Mesenchymal stem cell (in vitro differentiated cells and primary cell): ENCODE measurements around the gene POLR3A.

ENCODE experiments used
- DNase-seq: peaks from one replicate; pipeline ENCODE4 v3.0.0-alpha.2; 2013
- H2AFZ ChIP-seq: one replicate; pipeline ENCODE4 v1.6.1; 2013; ENCODE audit warnings: low read depth, mild to moderate bottlenecking, control low read depth, inconsistent platforms, low read length, moderate library complexity
- H2AK5ac ChIP-seq: 2 replicates; pipeline ENCODE4 v1.6.1; 2013; ENCODE audit warnings: low read length, moderate library complexity, mild to moderate bottlenecking, inconsistent platforms; ENCODE audit not compliant: severe bottlenecking
- H2BK120ac ChIP-seq: one replicate; pipeline ENCODE4 v1.6.1; 2013; ENCODE audit warnings: low read depth, mild to moderate bottlenecking, inconsistent platforms, low read length, moderate library complexity
- H2BK12ac ChIP-seq, 2 experiments: one replicate each; pipeline ENCODE4 v1.6.1; 2013; ENCODE audit warnings: inconsistent platforms in 2 of 2, low read length in 2 of 2, mild to moderate bottlenecking in 2 of 2, moderate library complexity in 2 of 2, control low read depth in 1 of 2
- H2BK15ac ChIP-seq: one replicate; pipeline ENCODE4 v1.6.1; 2013; ENCODE audit warnings: mild to moderate bottlenecking, low read depth, inconsistent platforms; ENCODE audit not compliant: poor library complexity, severe bottlenecking
- H2BK5ac ChIP-seq: 2 replicates; pipeline ENCODE4 v1.6.1; 2013; ENCODE audit warnings: low read depth, mild to moderate bottlenecking, low read length, control low read depth, inconsistent platforms; ENCODE audit not compliant: poor library complexity, severe bottlenecking
- H3K14ac ChIP-seq, 2 experiments: one replicate each; pipeline ENCODE4 v1.6.1; 2013; ENCODE audit warnings: inconsistent platforms in 2 of 2, low read length in 2 of 2, control low read depth in 1 of 2, mild to moderate bottlenecking in 1 of 2, moderate library complexity in 1 of 2
- H3K18ac ChIP-seq, 2 experiments: one replicate each; pipeline ENCODE4 v1.6.1; 2013; ENCODE audit warnings: inconsistent platforms in 2 of 2, low read length in 2 of 2, control low read depth in 1 of 2, low read depth in 1 of 2, mild to moderate bottlenecking in 1 of 2
- H3K23ac ChIP-seq, 2 experiments: one replicate each; pipeline ENCODE4 v1.6.1; 2013; ENCODE audit warnings: inconsistent platforms in 2 of 2, low read length in 2 of 2, mild to moderate bottlenecking in 2 of 2, moderate library complexity in 2 of 2, control low read depth in 1 of 2
- H3K27ac ChIP-seq: 2 replicates; pipeline ENCODE4 v1.5.1; 2013; ENCODE audit warnings: mild to moderate bottlenecking, moderate library complexity, low read length, control low read depth, inconsistent platforms; ENCODE audit not compliant: poor library complexity, severe bottlenecking
- H3K27me3 ChIP-seq, 2 experiments: 2 replicates each; pipeline versions ENCODE4 v1.6.1 to v1.7.0; 2013; ENCODE audit warnings: low read length in 2 of 2, mild to moderate bottlenecking in 2 of 2, moderate library complexity in 2 of 2, control low read depth in 1 of 2, inconsistent platforms in 1 of 2; ENCODE audit not compliant: control insufficient read depth in 1 of 2, insufficient read depth in 1 of 2
- H3K36me3 ChIP-seq, 2 experiments: 2 replicates each; pipeline versions ENCODE4 v1.6.1 to v1.7.0; 2013; ENCODE audit warnings: low read length in 2 of 2, control low read depth in 1 of 2, inconsistent platforms in 1 of 2, low read depth in 1 of 2, mild to moderate bottlenecking in 1 of 2; ENCODE audit not compliant: insufficient read depth in 2 of 2, control insufficient read depth in 1 of 2
- H3K4ac ChIP-seq, 2 experiments: one replicate each; pipeline ENCODE4 v1.6.1; 2013; ENCODE audit warnings: inconsistent platforms in 2 of 2, low read length in 2 of 2, mild to moderate bottlenecking in 2 of 2, moderate library complexity in 2 of 2, control low read depth in 1 of 2, low read depth in 1 of 2
- H3K4me1 ChIP-seq: 2 replicates; pipeline ENCODE4 v1.6.1; 2013; ENCODE audit warnings: low read depth, low read length, control low read depth; ENCODE audit not compliant: control insufficient read depth, insufficient read depth
- H3K4me2 ChIP-seq: 2 replicates; pipeline ENCODE4 v1.6.1; 2013; ENCODE audit warnings: low read length, mild to moderate bottlenecking, inconsistent platforms; ENCODE audit not compliant: poor library complexity, severe bottlenecking
- H3K4me3 ChIP-seq, 2 experiments: 2 replicates each; pipeline versions ENCODE4 v1.5.1 to v1.7.0; 2013; ENCODE audit warnings: low read length in 2 of 2, mild to moderate bottlenecking in 2 of 2, control low read depth in 1 of 2, low read depth in 1 of 2; ENCODE audit not compliant: insufficient read depth in 1 of 2
- H3K79me1 ChIP-seq: replicated peaks from 2 replicates; pipeline ENCODE4 v1.6.1; 2013; ENCODE audit warnings: mild to moderate bottlenecking, control low read depth, low read length, inconsistent platforms; ENCODE audit not compliant: poor library complexity, severe bottlenecking
- H3K9ac ChIP-seq: 2 replicates; pipeline ENCODE4 v1.7.0; 2013; ENCODE audit warnings: mild to moderate bottlenecking, low read length, moderate library complexity
- H3K9me3 ChIP-seq: 2 replicates; pipeline ENCODE4 v1.7.0; 2013; ENCODE audit warnings: mild to moderate bottlenecking, low read length; ENCODE audit not compliant: control insufficient read depth
- H4K8ac ChIP-seq: one replicate; pipeline ENCODE4 v1.6.1; 2013; ENCODE audit warnings: inconsistent platforms, mild to moderate bottlenecking, low read length, moderate library complexity
- H4K91ac ChIP-seq: one replicate; pipeline ENCODE4 v1.6.1; 2013; ENCODE audit warnings: mild to moderate bottlenecking, low read length, inconsistent platforms
- WGBS: methylation state at CpG from one replicate; pipeline ENCODE4 v1.1.7; 2013; ENCODE audit warnings: mixed read lengths; 5-methylcytosine and 5-hydroxymethylcytosine counted together

POLR3A gene

DNA sequence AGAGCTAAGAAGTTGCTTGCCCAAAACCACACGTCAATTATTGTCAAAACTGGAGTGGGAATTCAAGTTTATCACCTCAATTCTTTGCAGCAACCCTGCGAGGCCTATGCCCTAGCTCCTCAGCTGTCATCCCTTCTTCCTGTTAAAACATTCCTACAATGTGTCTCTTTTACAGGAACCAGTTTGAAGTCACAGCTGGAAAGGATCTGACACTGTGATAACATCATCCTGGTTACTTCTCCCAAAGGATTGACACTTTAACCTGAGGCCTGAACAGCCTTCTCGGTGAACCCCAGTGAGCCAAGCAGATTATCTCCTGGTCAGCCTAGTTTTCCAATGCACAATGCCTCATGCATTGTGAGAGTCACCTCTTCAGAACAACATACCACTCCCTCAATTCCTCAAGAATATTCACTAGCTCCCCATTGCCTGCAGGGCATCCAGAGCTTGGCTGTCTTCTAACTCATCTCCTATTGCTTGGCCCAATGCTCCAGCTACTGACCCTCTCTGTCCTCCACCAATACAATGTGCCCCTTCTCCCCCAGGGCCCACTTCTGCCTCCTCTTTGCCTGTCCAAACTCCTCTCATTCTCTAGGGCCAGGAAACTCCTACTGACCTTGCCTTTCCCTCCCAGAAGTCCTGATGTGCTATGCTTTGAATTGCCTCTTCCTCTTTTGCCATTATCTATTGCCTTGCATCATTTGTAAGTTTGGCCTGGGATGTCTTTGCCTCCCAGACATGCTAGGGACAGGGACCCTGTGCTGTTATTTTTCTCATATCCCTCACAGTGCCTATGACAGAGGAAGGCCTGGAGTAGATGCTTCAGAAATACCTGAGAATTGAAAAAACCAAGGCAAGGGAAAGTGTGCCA is 92.4 kb downstream of the POLR3A start:
- Histone ChIP-seq H3K18ac (no peak overlapping the region), H2BK15ac (no peak overlapping the region), H2AFZ (no peak overlapping the region), H3K23ac (no peak overlapping the region), H3K27ac (no peak overlapping the region), H3K4me3 (no peak overlapping the region), H2BK12ac (peak overlapping the region; percentile 40 to 49), H3K4ac (peak overlapping the region in 1 of 2 experiments; percentile 47), H3K36me3 (no peaks in the 10 kb centered on the region), H3K9me3 (no peaks in the 10 kb centered on the region), H3K14ac (no peak overlapping the region), H2BK5ac (no peak overlapping the region), H2AK5ac (no peak overlapping the region), H2BK120ac (no peak overlapping the region), H3K79me1 (no peaks in the 10 kb centered on the region), H4K8ac (peak overlapping the region; percentile 77), H3K9ac (no peak overlapping the region), H3K27me3 (no peaks in the 10 kb centered on the region), H4K91ac (no peak overlapping the region), H3K4me1 (peaks cover 18% of the 10 kb centered on the region), H3K4me2 (no peak overlapping the region)
- DNase-seq = no peak
- 48% methylated on average over 3 of the region's 3 CpGs for WGBS

DNA sequence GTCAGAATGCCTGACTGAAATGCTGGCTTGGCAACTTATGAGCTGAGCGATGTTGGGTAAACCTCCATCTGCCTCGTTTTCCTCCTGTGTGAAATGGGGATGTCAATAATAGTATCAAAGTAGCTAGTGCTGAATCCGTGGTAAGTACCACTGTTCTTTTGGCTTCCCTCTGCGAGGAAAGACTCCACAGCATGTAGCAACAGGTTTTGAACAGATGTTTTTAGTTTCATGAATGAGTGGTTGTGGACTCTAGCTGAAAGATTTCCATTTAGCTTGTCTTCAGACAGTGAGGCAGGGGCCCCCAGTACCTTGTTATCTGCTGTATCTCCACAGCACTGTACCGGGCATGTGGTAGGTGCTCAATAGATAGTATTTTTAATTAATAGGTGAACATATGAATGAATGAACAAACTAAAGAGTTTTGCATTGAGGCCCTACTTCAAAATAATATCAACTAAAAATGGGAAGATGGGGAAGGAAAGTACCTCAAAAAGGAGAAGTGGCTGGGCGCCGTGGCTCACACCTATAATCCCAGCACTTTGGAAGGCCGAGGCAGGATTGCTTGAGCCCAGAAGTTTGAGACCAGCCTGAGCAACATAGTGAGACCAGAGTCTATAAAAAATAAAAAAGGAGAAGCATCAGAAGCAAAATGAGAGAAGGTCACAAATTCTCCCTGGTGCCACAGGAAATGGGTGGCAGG is 97.1 kb downstream of the POLR3A start:
- Histone ChIP-seq H3K9me3 (no peaks in the 10 kb centered on the region), H3K27me3 (peaks cover 0 to 3% of the 10 kb centered on the region in 2 experiments), H3K4me1 (peaks cover 2% of the 10 kb centered on the region), H4K91ac (no peak overlapping the region), H3K18ac (no peak overlapping the region), H2AFZ (no peak overlapping the region), H3K9ac (no peak overlapping the region), H2AK5ac (no peak overlapping the region), H2BK15ac (no peak overlapping the region), H3K36me3 (no peaks in the 10 kb centered on the region), H4K8ac (no peak overlapping the region), H3K23ac (no peak overlapping the region), H2BK12ac (no peak overlapping the region), H3K4ac (no peak overlapping the region), H2BK5ac (no peak overlapping the region), H2BK120ac (no peak overlapping the region), H3K79me1 (no peaks in the 10 kb centered on the region), H3K4me2 (no peak overlapping the region), H3K14ac (no peak overlapping the region), H3K4me3 (no peak overlapping the region), H3K27ac (no peak overlapping the region)
- WGBS = 90% methylated on average over 7 of the region's 8 CpGs
- DNase-seq = no peak

DNA sequence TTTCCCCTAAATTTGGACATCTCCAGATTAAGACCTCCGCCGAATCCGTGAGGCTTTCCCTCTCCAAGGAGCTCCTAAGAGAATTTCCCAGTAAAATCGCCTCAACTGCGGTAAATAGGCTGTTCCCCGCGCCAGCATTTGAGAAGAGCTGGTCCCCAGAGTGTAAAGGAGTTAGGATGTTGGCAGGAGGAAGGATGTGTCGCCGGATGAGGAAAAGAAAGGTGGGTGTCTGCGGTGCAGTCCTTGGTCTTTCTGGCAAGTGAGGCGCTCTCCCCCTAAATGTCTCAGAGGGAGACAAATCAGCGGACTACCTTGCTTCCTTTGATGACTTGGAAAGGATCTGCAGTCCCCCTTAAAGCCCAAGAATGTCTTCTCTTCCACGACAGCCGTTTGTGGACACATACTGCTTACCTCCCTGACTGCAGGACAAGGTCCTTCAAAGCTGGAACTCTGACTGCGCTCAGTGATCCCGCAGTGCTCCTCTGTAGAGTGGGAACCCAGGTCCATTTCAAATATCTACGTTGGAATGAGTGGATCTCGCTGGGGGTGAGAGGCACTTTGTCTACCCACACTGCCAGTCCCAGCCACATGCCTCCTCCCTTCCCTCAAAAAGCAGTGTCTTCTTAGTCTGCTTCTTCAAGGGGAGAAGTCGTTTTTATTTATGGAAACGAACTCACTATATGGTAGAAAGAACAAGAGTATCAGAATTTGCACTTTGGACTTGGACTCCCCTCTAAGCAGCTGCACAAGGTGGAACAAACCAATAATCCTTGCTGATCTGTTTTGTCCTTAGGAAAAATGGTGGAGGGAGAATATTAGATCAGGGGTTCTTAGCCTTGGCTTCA is 101.7 kb downstream of the POLR3A start:
- Histone ChIP-seq H3K79me1 (peaks cover 7% of the 10 kb centered on the region), H2BK12ac (peak overlapping the region in 1 of 2 experiments; percentile 76), H4K91ac (no peak overlapping the region), H3K4ac (peak overlapping the region in 1 of 2 experiments; percentile 44), H3K4me1 (peaks cover 15% of the 10 kb centered on the region), H3K27ac (no peak overlapping the region), H3K36me3 (peaks cover 0 to 4% of the 10 kb centered on the region in 2 experiments), H2BK15ac (peak overlapping the region; percentile 67), H2BK120ac (peak overlapping the region; percentile 87), H3K4me2 (peak overlapping the region; percentile 74), H2AFZ (no peak overlapping the region), H3K14ac (no peak overlapping the region), H3K18ac (peak overlapping the region in 1 of 2 experiments; percentile 67), H2BK5ac (no peak overlapping the region), H2AK5ac (no peak overlapping the region), H3K27me3 (peaks cover 0 to 4% of the 10 kb centered on the region in 2 experiments), H4K8ac (no peak overlapping the region), H3K9ac (peak overlapping the region; percentile 78), H3K9me3 (no peaks in the 10 kb centered on the region), H3K4me3 (peak overlapping the region in 1 of 2 experiments; percentile 90), H3K23ac (no peak overlapping the region)
- 40% methylated on average over 20 of the region's 20 CpGs for WGBS
- no peak for DNase-seq
